ENCODE measurements around the gene ACTL8.

DNA sequence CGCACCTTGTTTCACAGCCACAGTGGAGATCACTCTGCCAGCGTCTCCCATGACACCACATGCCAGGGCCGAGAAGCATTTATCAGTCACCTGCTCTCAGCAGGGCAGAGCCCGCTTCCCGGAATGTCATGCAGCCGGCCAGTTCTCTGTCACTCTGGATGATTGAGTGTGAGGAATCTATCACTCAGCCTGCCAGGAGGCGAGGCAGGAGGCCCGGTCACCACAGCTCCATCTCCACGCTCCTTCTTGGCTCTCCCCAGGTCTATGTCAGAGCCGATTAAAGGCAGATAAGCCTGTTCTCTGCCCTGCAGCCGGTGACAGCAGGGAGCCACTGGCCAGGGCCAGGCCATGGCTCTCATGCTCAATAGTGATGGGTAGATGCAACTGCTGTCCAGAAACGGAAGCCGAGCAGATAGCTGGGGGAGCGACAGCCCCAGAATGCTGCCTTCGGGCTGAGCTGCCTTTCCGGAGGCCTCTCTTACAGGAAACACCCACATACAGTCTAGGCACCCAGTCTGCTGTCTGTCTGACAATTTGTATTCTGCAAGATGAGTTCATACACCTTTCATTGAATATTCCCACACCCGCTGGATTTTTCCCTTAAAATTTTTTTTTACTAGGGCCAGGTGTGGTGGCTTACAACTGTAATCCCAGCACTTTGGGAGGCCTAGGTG lies 64.1 kb downstream of the ACTL8 start:
- TF ChIP-seq, protein P1, sequence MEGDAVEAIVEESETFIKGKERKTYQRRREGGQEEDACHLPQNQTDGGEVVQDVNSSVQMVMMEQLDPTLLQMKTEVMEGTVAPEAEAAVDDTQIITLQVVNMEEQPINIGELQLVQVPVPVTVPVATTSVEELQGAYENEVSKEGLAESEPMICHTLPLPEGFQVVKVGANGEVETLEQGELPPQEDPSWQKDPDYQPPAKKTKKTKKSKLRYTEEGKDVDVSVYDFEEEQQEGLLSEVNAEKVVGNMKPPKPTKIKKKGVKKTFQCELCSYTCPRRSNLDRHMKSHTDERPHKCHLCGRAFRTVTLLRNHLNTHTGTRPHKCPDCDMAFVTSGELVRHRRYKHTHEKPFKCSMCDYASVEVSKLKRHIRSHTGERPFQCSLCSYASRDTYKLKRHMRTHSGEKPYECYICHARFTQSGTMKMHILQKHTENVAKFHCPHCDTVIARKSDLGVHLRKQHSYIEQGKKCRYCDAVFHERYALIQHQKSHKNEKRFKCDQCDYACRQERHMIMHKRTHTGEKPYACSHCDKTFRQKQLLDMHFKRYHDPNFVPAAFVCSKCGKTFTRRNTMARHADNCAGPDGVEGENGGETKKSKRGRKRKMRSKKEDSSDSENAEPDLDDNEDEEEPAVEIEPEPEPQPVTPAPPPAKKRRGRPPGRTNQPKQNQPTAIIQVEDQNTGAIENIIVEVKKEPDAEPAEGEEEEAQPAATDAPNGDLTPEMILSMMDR (IDR thresholded peaks at IDR 0.05), result no peak
- TF ChIP-seq POLR2A (IDR thresholded peaks at IDR 0.05) (no peak), EP300 (IDR thresholded peaks at IDR 0.05; ENCODE audit: low read depth) (no peak)
